Fibroblast of lung (primary cell): ENCODE measurements around the gene STK32B.

Experiments used
- CTCF ChIP-seq, 2 donors: IDR thresholded peaks in 1 of 2; conservative IDR thresholded peaks in 1 of 2; 1 replicate in 1 of 2; 2 replicates in 1 of 2; pipeline ENCODE4 v1.5.1; 2011 to 2012; ENCODE audit warnings: low read length in 2 of 2, control low read depth in 1 of 2, inconsistent platforms in 1 of 2, low read depth in 1 of 2, mild to moderate bottlenecking in 1 of 2
- EZH2 ChIP-seq: IDR thresholded peaks from 2 replicates; pipeline ENCODE4 v1.5.1; 2012; ENCODE audit warnings: low read length, control low read depth, mild to moderate bottlenecking; ENCODE audit errors: missing control alignments

GRCh38 chr4:5337731-5338130 lies 286.5 kb downstream of the STK32B start:
- no peak for TF ChIP-seq CTCF (conservative IDR thresholded peaks at IDR 0.05 in 1 of 2, IDR thresholded peaks at IDR 0.05 in 1 of 2; ENCODE audit: low read depth in 1 of 2, low read length in 2 of 2)
- no peak for TF ChIP-seq EZH2
